Calu3 (cell line): ENCODE results near the gene TMEM269. TPM values are rescaled to one million over a fixed set of nuclear protein-coding genes. Genes with fewer than 3 reads are reported as not detected.

ENCODE experiments used
- BruUV-seq: library from RNA; stranded (reverse); fragments of 400-500 nt; replicated peaks from 2 replicates; lab custom pipeline; 2021; lab: Mats Ljungman, UMichigan
- CTCF ChIA-PET: fragments of 300-600 bp; sonication (Branson Sonifier 250); formaldehyde crosslinking; loops from one replicate; lab custom pipeline; 2022; ENCODE audit warnings: antibody characterized with exemption; lab: Charles Lee
- DNase-seq: peaks from one replicate; pipeline ENCODE4 v3.0.0; 2022
- H3K27ac Mint-ChIP-seq: one replicate; pipeline ENCODE4 v1.8.0; 2022; ENCODE audit warnings: mixed read lengths; ENCODE audit not compliant: unreplicated experiment
- H3K27me3 Mint-ChIP-seq: one replicate; pipeline ENCODE4 v1.8.0; 2022; ENCODE audit warnings: mixed read lengths; ENCODE audit not compliant: unreplicated experiment
- H3K36me3 Mint-ChIP-seq: one replicate; pipeline ENCODE4 v1.8.0; 2022; ENCODE audit warnings: mild to moderate bottlenecking, moderate library complexity, mixed read lengths; ENCODE audit not compliant: insufficient read depth, unreplicated experiment
- H3K4me1 Mint-ChIP-seq: one replicate; pipeline ENCODE4 v1.8.0; 2022; ENCODE audit warnings: mild to moderate bottlenecking, low read depth, mixed read lengths; ENCODE audit not compliant: unreplicated experiment
- H3K4me3 Mint-ChIP-seq: one replicate; pipeline ENCODE4 v1.8.0; 2022; ENCODE audit warnings: mild to moderate bottlenecking, low read depth, moderate library complexity, mixed read lengths; ENCODE audit not compliant: unreplicated experiment
- H3K9me3 Mint-ChIP-seq: one replicate; pipeline ENCODE4 v1.8.0; 2022; ENCODE audit warnings: low read depth, mixed read lengths; ENCODE audit not compliant: unreplicated experiment
- intact Hi-C: fragments of 100-400 bp; cut with micrococcal nuclease; formaldehyde crosslinking; loops from one replicate; pipeline ENCODE4 v1.10.0; 2022; ENCODE audit not compliant: unreplicated experiment
- total RNA-seq: library from RNA; stranded (reverse); gene quantifications from 2 replicates; pipeline ENCODE4 v1.2.3, GENCODE V29; 2022
- TF ChIP-seq, protein P1 (sequence below): fragments of 200-600 bp; IDR thresholded peaks from one replicate; pipeline ENCODE4 v1.8.0; 2022; ENCODE audit warnings: antibody characterized with exemption; ENCODE audit not compliant: unreplicated experiment

The TMEM269 gene
- total RNA-seq, 1 experiment from 2014 or later, result 0.94 TPM

DNA sequence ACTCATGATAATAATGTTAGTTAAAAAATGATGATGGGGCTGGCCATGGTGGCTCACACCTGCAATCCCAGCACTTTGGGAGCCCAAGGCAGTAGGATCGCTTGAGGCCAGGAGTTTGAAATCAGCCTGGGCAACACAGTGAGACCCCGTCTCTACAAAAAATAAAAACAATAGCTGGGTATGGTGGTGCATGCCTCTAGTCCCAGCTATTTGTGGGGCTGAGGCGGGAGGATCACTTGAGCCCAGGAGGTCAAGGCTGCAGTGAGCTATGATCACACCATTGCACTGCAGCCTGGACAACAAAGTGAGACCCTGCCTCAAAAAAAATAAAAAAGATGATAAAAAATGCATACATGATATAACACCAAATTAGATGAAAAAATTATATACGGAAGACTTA is 23.2 kb upstream of the TMEM269 start:
- Mint-ChIP-seq H3K4me1 (no peaks in the 10 kb centered on the region), H3K27ac (no peak overlapping the region), H3K36me3 (peaks cover 6% of the 10 kb centered on the region), H3K9me3 (no peaks in the 10 kb centered on the region), H3K4me3 (no peak overlapping the region), H3K27me3 (no peaks in the 10 kb centered on the region)
- TF ChIP-seq, protein P1, sequence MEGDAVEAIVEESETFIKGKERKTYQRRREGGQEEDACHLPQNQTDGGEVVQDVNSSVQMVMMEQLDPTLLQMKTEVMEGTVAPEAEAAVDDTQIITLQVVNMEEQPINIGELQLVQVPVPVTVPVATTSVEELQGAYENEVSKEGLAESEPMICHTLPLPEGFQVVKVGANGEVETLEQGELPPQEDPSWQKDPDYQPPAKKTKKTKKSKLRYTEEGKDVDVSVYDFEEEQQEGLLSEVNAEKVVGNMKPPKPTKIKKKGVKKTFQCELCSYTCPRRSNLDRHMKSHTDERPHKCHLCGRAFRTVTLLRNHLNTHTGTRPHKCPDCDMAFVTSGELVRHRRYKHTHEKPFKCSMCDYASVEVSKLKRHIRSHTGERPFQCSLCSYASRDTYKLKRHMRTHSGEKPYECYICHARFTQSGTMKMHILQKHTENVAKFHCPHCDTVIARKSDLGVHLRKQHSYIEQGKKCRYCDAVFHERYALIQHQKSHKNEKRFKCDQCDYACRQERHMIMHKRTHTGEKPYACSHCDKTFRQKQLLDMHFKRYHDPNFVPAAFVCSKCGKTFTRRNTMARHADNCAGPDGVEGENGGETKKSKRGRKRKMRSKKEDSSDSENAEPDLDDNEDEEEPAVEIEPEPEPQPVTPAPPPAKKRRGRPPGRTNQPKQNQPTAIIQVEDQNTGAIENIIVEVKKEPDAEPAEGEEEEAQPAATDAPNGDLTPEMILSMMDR, result no peak
- intact Hi-C loops, result no loop called here
- no TSS peak for BruUV-seq
- DNase-seq, result no peak
- CTCF ChIA-PET, result no interaction called here

DNA sequence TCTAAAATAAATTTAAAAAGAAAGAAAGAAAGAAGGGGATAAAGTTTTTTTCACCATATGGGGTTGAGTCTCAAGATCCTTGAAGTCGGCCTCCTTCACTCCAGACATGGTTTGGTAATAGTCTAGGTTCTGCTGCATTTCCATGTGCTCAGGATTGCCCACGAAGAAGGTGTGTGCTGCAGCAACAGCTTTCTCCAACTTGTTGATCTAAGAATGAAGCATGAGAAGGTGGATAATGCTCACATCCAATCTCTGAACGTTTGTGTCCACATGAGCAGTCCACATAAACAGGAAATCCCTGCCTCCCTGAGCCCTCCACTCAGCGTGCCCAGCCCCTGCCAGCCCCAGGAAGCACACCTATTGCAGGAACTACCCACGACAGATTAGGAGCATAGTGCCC is 22.5 kb upstream of the TMEM269 start:
- no TSS peak for BruUV-seq
- DNase-seq, result no peak
- no peaks in the 10 kb centered on the region for H3K4me1 Mint-ChIP-seq
- no peaks in the 10 kb centered on the region for H3K9me3 Mint-ChIP-seq
- intact Hi-C loops, result no loop called here
- H3K36me3 Mint-ChIP-seq, result peaks cover 6% of the 10 kb centered on the region
- H3K27ac Mint-ChIP-seq, result no peak overlapping the region
- TF ChIP-seq, protein P1, result no peak
- CTCF ChIA-PET, result no interaction called here
- no peak overlapping the region for H3K4me3 Mint-ChIP-seq
- H3K27me3 Mint-ChIP-seq, result no peaks in the 10 kb centered on the region

DNA sequence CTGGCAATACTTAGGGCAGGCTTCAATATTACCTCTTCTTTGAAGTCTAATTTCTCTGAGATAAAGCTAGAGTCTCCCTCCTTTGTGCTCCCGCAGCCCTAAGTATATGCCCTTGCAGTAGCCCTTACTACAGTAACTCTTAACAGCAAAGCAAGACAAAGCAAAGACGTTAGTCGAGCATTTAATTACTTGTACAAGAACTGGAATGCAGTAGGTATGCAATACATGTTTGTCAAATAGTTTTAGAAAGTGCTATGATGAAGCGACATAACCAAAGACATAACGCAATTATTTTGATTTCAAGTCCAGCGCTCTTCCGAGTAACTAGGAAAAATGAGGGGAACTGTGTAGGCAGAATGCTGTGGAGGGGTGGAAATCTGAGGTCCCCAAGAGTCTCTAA is 19.5 kb upstream of the TMEM269 start:
- Mint-ChIP-seq H3K4me1 (peaks cover under 1% of the 10 kb centered on the region), H3K4me3 (no peak overlapping the region), H3K9me3 (no peaks in the 10 kb centered on the region), H3K27me3 (no peaks in the 10 kb centered on the region), H3K36me3 (no peaks in the 10 kb centered on the region), H3K27ac (no peak overlapping the region)
- intact Hi-C loops, result no loop called here
- no peak for DNase-seq
- CTCF ChIA-PET, result interaction anchor here (0.8 to 1.3 kb wide), 3 partner anchors 83 to 187 kb away, joined by 3 to 6 read pairs (median 4); partner anchors contain the start of gene YBX1
- BruUV-seq, result no TSS peak
- TF ChIP-seq, protein P1, result no peak

GRCh38 chr1:42765832-42766740 is 18.7 kb upstream of the TMEM269 start:
- H3K27me3 Mint-ChIP-seq, result no peaks in the 10 kb centered on the region

More at GRCh38 chr1:42765832-42766740, 18.7 kb upstream of the TMEM269 start:
- Mint-ChIP-seq H3K27ac (no peak overlapping the region), H3K9me3 (no peaks in the 10 kb centered on the region), H3K36me3 (peaks cover 6% of the 10 kb centered on the region), H3K4me1 (peaks cover 8% of the 10 kb centered on the region), H3K4me3 (no peak overlapping the region)
- intact Hi-C loops, result no loop called here
- BruUV-seq, result no TSS peak
- CTCF ChIA-PET, result interaction anchor here (0.6 to 1.6 kb wide), 21 partner anchors 10 to 1719 kb away, joined by 3 to 9 read pairs (median 4); partner anchors contain the start of genes ERMAP and YBX1
- TF ChIP-seq, protein P1, result peak; percentile 50
- peak; percentile 29 for DNase-seq
